Measurements from ENCODE around the gene MRPL21. TPM values are rescaled to one million over a fixed set of nuclear protein-coding genes. Genes with fewer than 3 reads are reported as not detected.

Gene MRPL21
- total and polyA plus RNA-seq, 2 donors (not counting 1 experiment from before 2014, with no cell fraction given) = 23.8 to 35.8 TPM

DNA sequence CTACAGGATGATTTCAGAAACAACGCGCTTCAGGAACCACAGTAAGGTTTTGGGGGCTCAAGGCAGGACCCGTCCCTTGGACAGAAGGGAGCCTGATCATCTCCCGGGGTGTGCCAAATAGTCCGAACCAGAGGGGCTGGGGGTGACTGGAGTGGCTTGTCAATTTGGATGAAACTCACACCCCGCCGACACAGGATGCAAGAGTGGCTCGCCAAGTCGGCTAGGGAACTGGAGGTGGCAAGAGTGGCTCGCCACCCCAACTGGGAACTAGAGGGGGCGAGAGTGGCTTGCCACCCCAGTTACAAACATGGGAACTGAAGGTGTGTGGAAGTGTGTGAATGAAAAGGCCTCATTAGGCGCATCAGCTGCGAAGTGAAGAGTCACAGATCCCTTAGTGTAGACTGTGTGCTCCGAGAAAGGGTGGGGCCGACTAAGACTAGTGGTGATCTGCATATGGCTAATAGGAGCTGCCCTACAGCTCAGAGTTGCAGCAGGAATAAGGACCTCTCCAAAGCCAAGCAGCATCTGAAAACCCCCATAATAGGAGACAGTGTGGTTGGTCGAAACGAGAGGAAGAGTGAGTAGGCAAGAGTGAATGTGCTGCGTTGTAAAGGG, 35.3 kb downstream of the MRPL21 start:
- Histone ChIP-seq H3K36me3 (replicated peaks in 1 of 2; ENCODE audit: control extremely low read depth in 1 of 2, control insufficient read depth in 1 of 2, extremely low read depth in 1 of 2, insufficient read depth in 2 of 2, low read length in 1 of 2) (no peaks in the 10 kb centered on the region), H4K20me1 (ENCODE audit: control insufficient read depth, insufficient read depth, low read length, poor library complexity, severe bottlenecking) (no peaks in the 10 kb centered on the region), H2AFZ (ENCODE audit: insufficient read depth, low read depth, low read length, poor library complexity, severe bottlenecking) (no peak overlapping the region), H3K4me1 (ENCODE audit: control insufficient read depth in 2 of 2, insufficient read depth in 2 of 2, low read length in 2 of 2) (peaks cover 7 to 8% of the 10 kb centered on the region in 2 donors), H3K4me2 (replicated peaks; ENCODE audit: low read depth, low read length, poor library complexity, severe bottlenecking) (no peak overlapping the region), H3K9me3 (ENCODE audit: control extremely low read depth in 1 of 3, control insufficient read depth in 2 of 3, insufficient read depth in 1 of 3, low read length in 2 of 3) (peaks cover 0 to 9% (median 7%) of the 10 kb centered on the region in 3 donors), H3K79me2 (ENCODE audit: control insufficient read depth, insufficient read depth, low read length) (no peaks in the 10 kb centered on the region), H3K9ac (ENCODE audit: low read length) (no peak overlapping the region), H3K4me3 (ENCODE audit: control extremely low read depth in 1 of 5, extremely low read depth in 1 of 5, insufficient read depth in 1 of 5, low read depth in 2 of 5, low read length in 4 of 5) (no peak overlapping the region), H3K27ac (ENCODE audit: low read length in 2 of 2) (no peak overlapping the region), H3K27me3 (replicated peaks in 1 of 4; ENCODE audit: control extremely low read depth in 1 of 4, control insufficient read depth in 3 of 4, insufficient read depth in 4 of 4, low read length in 3 of 4) (peaks cover 0 to 19% (median 11%) of the 10 kb centered on the region in 4 experiments)
- peaks cover 30% of the 10 kb centered on the region for H3K27me3 Mint-ChIP-seq
- intact Hi-C loops (cut with micrococcal nuclease) = no loop called here
- ChIA-PET CTCF (interaction anchor here (0.6 to 1.1 kb wide), 2 partner anchors 257 to 1356 kb away, joined by 3 to 4 read pairs; no protein-coding TSS in a partner anchor), POLR2A (no interaction called here)
- WGBS (ENCODE audit: insufficient coverage) = 97% methylated on average over 13 of the region's 18 CpGs
- peak overlapping the region; percentile 0 for H3K4me3 Mint-ChIP-seq
- H3K9me3 Mint-ChIP-seq (ENCODE audit: insufficient read depth) = no peaks in the 10 kb centered on the region
- TF ChIP-seq EZH2 (IDR thresholded peaks at IDR 0.05; ENCODE audit: borderline replicate concordance, insufficient read depth, low read depth, low read length, poor library complexity, severe bottlenecking) = no peak
- TF ChIP-seq, protein P1, sequence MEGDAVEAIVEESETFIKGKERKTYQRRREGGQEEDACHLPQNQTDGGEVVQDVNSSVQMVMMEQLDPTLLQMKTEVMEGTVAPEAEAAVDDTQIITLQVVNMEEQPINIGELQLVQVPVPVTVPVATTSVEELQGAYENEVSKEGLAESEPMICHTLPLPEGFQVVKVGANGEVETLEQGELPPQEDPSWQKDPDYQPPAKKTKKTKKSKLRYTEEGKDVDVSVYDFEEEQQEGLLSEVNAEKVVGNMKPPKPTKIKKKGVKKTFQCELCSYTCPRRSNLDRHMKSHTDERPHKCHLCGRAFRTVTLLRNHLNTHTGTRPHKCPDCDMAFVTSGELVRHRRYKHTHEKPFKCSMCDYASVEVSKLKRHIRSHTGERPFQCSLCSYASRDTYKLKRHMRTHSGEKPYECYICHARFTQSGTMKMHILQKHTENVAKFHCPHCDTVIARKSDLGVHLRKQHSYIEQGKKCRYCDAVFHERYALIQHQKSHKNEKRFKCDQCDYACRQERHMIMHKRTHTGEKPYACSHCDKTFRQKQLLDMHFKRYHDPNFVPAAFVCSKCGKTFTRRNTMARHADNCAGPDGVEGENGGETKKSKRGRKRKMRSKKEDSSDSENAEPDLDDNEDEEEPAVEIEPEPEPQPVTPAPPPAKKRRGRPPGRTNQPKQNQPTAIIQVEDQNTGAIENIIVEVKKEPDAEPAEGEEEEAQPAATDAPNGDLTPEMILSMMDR (IDR thresholded peaks at IDR 0.05) = no peak
- H3K27ac Mint-ChIP-seq = no peak overlapping the region
- ATAC-seq (ENCODE audit: low read depth) (no peak), DNase-seq (no peak)
- H3K4me1 Mint-ChIP-seq = peaks cover 13% of the 10 kb centered on the region

DNA sequence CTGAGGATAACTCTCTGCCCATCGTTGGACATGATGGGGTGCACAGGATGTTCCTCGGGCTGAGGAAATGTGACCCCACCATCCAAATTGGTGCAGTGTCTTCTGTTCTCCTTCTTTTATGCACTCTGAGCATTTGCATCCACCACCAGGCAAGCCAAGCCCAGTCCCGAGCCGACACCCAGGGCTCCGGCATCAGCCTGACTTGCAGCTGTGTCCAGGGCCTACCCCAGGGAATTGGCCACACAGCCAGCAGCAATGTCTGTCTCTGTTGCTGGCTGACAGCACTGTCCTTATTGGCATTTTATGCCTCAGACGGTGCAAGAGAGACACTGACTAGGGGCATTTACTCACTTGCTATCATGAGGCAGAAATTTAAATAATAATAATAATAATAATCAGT, 36.6 kb downstream of the MRPL21 start:
- POLR2A ChIA-PET = no interaction called here
- Histone ChIP-seq H2AFZ (ENCODE audit: insufficient read depth, low read depth, low read length, poor library complexity, severe bottlenecking) (no peak overlapping the region), H3K9me3 (ENCODE audit: control extremely low read depth in 1 of 3, control insufficient read depth in 2 of 3, insufficient read depth in 1 of 3, low read length in 2 of 3) (peaks cover 0 to 9% (median 7%) of the 10 kb centered on the region in 3 donors), H3K79me2 (ENCODE audit: control insufficient read depth, insufficient read depth, low read length) (no peaks in the 10 kb centered on the region), H3K4me1 (ENCODE audit: control insufficient read depth in 2 of 2, insufficient read depth in 2 of 2, low read length in 2 of 2) (peaks cover 7 to 8% of the 10 kb centered on the region in 2 donors), H3K9ac (ENCODE audit: low read length) (no peak overlapping the region), H3K36me3 (replicated peaks in 1 of 2; ENCODE audit: control extremely low read depth in 1 of 2, control insufficient read depth in 1 of 2, extremely low read depth in 1 of 2, insufficient read depth in 2 of 2, low read length in 1 of 2) (no peaks in the 10 kb centered on the region), H3K27me3 (replicated peaks in 1 of 4; ENCODE audit: control extremely low read depth in 1 of 4, control insufficient read depth in 3 of 4, insufficient read depth in 4 of 4, low read length in 3 of 4) (peaks cover 0 to 19% (median 11%) of the 10 kb centered on the region in 4 experiments), H3K27ac (ENCODE audit: low read length in 2 of 2) (no peak overlapping the region), H4K20me1 (ENCODE audit: control insufficient read depth, insufficient read depth, low read length, poor library complexity, severe bottlenecking) (no peaks in the 10 kb centered on the region), H3K4me2 (replicated peaks; ENCODE audit: low read depth, low read length, poor library complexity, severe bottlenecking) (no peak overlapping the region), H3K4me3 (ENCODE audit: control extremely low read depth in 1 of 5, extremely low read depth in 1 of 5, insufficient read depth in 1 of 5, low read depth in 2 of 5, low read length in 4 of 5) (no peak overlapping the region)
- no peak overlapping the region for H3K27ac Mint-ChIP-seq
- peaks cover 13% of the 10 kb centered on the region for H3K4me1 Mint-ChIP-seq
- no peak for ATAC-seq (ENCODE audit: low read depth)
- H3K4me3 Mint-ChIP-seq = no peak overlapping the region
- TF ChIP-seq, protein P1 (IDR thresholded peaks at IDR 0.05) = no peak
- no peak for TF ChIP-seq EZH2 (IDR thresholded peaks at IDR 0.05; ENCODE audit: borderline replicate concordance, insufficient read depth, low read depth, low read length, poor library complexity, severe bottlenecking)
- no peaks in the 10 kb centered on the region for H3K9me3 Mint-ChIP-seq (ENCODE audit: insufficient read depth)
- CTCF ChIA-PET = no interaction called here
- WGBS (ENCODE audit: insufficient coverage) = 67% methylated on average over 5 of the region's 6 CpGs
- DNase-seq = no peak
- intact Hi-C loops (cut with micrococcal nuclease) = no loop called here
- peaks cover 27% of the 10 kb centered on the region for H3K27me3 Mint-ChIP-seq
